Effector memory CD8-positive, alpha-beta T cell (primary cell): Measurements from ENCODE around the gene SGF29.
"Not testable (repeated sequence)": the region's sequence is repeated elsewhere in the genome, so short reads cannot be mapped to it uniquely, and the experiment has no call there.

Experiments
- ATAC-seq: fragments of 150-1000 bp; cut with Tn5 transposase; replicated peaks from 2 replicates; pipeline ENCODE4 v1.10.0; 2021; ENCODE audit warnings: mild to moderate bottlenecking, moderate library complexity
- DNase-seq, 3 experiments: peaks; one replicate each; pipeline ENCODE4 v3.0.0; 2021
- H3K27ac Mint-ChIP-seq, 2 donors: one replicate each; pipeline ENCODE4 v1.8.0; 2022; ENCODE audit warnings: mild to moderate bottlenecking in 2 of 2, mixed read lengths in 2 of 2, moderate library complexity in 2 of 2
- H3K27me3 Mint-ChIP-seq, 2 donors: one replicate each; pipeline ENCODE4 v1.8.0; 2022; ENCODE audit warnings: mixed read lengths in 2 of 2
- H3K36me3 Mint-ChIP-seq: one replicate; pipeline ENCODE4 v1.8.0; 2022; ENCODE audit warnings: mild to moderate bottlenecking, moderate library complexity, mixed read lengths; ENCODE audit not compliant: insufficient read depth
- H3K4me1 Mint-ChIP-seq, 2 donors: one replicate each; pipeline ENCODE4 v1.8.0; 2022; ENCODE audit warnings: low read depth in 2 of 2, mixed read lengths in 2 of 2
- H3K4me3 Mint-ChIP-seq, 2 donors: one replicate each; pipeline ENCODE4 v1.8.0; 2022; ENCODE audit warnings: mild to moderate bottlenecking in 2 of 2, mixed read lengths in 2 of 2, moderate library complexity in 2 of 2
- H3K9me3 Mint-ChIP-seq, 2 donors: one replicate each; pipeline ENCODE4 v1.8.0; 2022; ENCODE audit warnings: mixed read lengths in 2 of 2

Gene SGF29

DNA sequence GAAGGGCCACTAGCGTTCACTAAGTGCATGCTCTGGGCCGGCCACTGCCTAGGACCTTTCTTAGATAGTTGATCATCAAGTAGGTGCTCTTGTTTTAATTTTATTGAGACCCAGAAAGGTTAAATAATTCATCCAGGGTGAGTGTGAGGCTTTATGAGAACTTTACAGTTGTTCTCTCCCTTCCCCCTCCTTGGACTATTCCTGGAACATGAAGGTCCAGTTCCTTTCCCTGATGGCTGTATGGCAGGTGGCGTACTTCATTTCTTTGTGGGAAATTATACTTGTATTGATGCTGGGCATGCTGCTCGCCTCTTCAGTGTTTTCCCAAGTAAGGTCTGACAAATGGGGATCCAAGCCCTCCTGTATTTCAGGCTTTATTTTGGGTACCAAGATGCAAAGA lies 8.5 kb downstream of the SGF29 start:
- Mint-ChIP-seq H3K27ac (peak overlapping the region; percentile 36 to 52), H3K27me3 (no peaks in the 10 kb centered on the region), H3K4me3 (no peak overlapping the region), H3K36me3 (peaks cover 27% of the 10 kb centered on the region), H3K4me1 (peaks cover 18 to 20% of the 10 kb centered on the region in 2 donors), H3K9me3 (peaks cover 0 to 1% of the 10 kb centered on the region in 2 donors)
- no peak for DNase-seq
- ATAC-seq, result no peak

DNA sequence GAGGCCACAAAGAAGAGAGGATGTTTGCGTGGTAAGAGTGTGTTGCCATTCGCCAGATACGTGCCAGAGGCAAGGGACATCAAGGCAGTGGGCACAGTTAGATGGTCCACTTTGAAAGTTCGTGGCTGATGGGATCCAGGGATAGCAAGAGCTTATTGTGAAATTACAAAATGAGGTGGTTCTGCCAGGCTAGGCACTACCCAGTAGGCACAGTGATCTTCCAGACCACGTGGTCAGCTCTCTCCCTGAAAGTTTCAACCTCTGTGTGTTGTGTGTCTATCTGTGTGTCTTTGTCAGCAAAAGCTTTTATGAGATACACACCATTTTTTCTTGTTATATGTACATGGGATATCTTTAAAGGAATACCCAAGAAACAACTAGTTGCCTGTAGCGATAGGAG lies 9.5 kb downstream of the SGF29 start:
- peaks cover 20 to 26% of the 10 kb centered on the region in 2 donors for H3K4me1 Mint-ChIP-seq
- H3K9me3 Mint-ChIP-seq, result peaks cover 2 to 7% of the 10 kb centered on the region in 2 donors
- no peak for ATAC-seq
- peak overlapping the region; percentile 36 to 52 for H3K27ac Mint-ChIP-seq
- DNase-seq, result no peak
- H3K36me3 Mint-ChIP-seq, result peaks cover 16% of the 10 kb centered on the region
- H3K4me3 Mint-ChIP-seq, result no peak overlapping the region
- H3K27me3 Mint-ChIP-seq, result no peaks in the 10 kb centered on the region

DNA sequence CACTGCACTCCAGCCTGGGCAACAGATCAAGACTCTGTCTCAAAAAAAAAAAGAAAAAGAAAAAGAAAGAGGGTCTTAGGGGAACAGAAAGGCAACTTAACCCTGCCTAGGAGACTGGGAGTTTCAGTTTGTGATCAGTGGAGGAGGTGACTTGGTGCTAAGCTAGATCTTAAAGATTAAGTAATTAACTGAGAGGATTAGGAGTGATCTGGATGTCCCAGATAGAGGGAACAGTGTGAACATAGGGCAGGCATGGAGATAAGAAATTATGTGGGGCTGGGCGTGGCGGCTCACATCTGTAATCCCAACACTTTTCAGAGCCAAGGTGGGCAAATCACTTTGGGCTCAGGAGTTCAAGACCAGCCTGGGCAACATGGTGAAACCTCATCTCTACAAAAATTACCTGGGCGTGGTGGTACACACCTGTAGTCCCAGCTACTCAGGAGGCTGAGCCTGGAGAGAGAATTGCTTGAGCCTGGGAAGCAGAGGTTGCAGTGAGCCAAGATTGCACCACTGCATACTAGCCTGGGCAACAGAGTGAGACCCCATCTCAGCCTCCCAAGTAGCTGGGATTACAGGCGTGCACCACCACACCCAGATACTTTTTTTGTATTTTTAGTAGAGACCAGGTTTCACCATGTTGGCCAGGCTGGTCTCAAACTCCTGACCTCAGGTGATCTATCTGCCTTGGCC lies 12.7 kb downstream of the SGF29 start:
- not testable (repeated sequence) for ATAC-seq, H3K9me3 Mint-ChIP-seq, DNase-seq, H3K36me3 Mint-ChIP-seq, H3K27me3 Mint-ChIP-seq, H3K4me3 Mint-ChIP-seq
- Mint-ChIP-seq H3K27ac (peak overlapping the region in 1 of 2 donors; percentile 49), H3K4me1 (peaks cover 23 to 31% of the 10 kb centered on the region in 2 donors)

DNA sequence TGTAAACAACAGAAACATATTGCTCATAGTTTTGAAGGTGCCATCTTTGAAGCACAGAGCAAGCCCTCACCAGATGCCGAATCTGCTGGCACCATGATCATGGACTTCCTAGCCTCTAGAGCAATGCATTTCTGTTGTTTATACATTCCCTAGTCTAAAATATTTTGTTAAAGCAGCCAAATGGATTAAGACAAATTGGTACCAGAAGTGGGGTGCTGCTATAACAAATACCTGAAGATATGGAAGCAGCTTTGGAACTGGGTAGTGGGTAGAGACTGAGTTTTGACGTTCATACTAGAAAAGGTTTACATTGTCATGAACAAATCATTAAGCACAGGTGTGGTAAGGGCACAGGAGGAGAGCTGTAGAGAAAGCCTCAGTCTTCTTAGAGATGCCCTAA lies 13.6 kb downstream of the SGF29 start:
- DNase-seq, result no peak
- peaks cover 5% of the 10 kb centered on the region for H3K36me3 Mint-ChIP-seq
- no peak overlapping the region for H3K27ac Mint-ChIP-seq
- ATAC-seq, result no peak
- no peaks in the 10 kb centered on the region for H3K27me3 Mint-ChIP-seq
- no peak overlapping the region for H3K4me3 Mint-ChIP-seq
- H3K4me1 Mint-ChIP-seq, result peaks cover 24 to 34% of the 10 kb centered on the region in 2 donors
- H3K9me3 Mint-ChIP-seq, result peaks cover 2 to 7% of the 10 kb centered on the region in 2 donors

DNA sequence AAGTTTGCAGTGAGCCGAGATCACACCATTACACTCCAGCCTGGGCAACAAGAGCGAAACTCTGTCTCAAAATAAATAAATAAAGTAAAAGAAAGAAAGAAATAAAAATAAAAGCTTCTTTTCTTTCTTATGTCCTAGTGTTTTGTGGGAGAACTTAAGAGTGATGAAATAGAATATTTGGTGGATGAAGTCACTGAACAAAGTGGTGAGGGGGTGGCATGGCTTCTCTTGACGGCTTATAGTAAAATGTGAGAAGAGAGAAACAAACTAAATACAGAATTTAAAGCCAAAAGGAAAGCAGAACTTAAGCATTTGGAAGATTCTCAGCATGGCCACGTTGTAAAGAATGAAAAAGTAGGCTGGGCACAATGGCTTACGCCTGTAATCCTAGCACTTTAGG lies 15.3 kb downstream of the SGF29 start:
- Mint-ChIP-seq H3K4me1 (peaks cover 31 to 43% of the 10 kb centered on the region in 2 donors), H3K4me3 (no peak overlapping the region), H3K27ac (peak overlapping the region in 1 of 2 donors; percentile 83), H3K9me3 (peaks cover 2 to 7% of the 10 kb centered on the region in 2 donors), H3K27me3 (no peaks in the 10 kb centered on the region), H3K36me3 (peaks cover 2% of the 10 kb centered on the region)
- ATAC-seq, result no peak
- no peak for DNase-seq

DNA sequence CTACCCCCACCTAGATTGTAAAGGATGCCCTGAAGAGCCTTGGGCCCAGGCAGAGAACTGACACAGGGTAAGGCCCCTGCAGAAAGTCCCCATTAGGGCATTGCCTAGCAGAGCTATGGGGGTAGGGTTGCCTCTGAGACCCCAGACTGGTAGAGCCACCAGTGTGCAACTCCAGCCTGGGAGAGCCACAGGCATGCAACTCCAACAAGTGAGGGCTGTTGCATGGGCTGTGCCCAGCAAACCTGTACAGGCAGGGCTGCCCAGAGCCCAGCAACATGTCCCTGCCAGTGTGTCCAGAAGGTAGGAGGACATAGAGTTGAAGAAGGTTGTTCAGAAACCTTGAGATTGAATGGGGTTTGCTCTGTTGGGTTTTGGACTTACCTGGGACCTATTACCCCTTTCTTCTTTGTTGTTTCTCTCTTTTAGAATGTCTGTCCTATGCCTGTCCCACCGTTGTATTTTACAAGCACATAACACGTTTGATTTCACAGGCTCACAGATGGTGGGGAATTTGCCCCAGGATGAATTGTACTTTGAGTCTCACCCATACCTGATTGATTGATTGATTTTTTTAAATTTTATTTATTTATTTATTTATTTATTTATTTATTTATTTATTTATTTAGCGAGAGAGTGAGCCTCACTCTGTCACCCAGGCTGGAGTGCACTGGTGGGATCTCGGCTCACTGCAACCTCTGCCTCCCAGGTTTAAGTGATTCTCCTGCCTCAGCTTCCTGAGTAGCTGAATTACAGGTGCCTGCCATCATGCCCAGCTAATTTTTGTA lies 16.4 kb downstream of the SGF29 start:
- H3K36me3 Mint-ChIP-seq, result peaks cover 2% of the 10 kb centered on the region
- no peak for ATAC-seq
- peaks cover 35 to 44% of the 10 kb centered on the region in 2 donors for H3K4me1 Mint-ChIP-seq
- DNase-seq, result no peak
- no peak overlapping the region for H3K4me3 Mint-ChIP-seq
- peaks cover 2 to 7% of the 10 kb centered on the region in 2 donors for H3K9me3 Mint-ChIP-seq
- no peaks in the 10 kb centered on the region for H3K27me3 Mint-ChIP-seq
- peak overlapping the region in 1 of 2 donors; percentile 56 for H3K27ac Mint-ChIP-seq

DNA sequence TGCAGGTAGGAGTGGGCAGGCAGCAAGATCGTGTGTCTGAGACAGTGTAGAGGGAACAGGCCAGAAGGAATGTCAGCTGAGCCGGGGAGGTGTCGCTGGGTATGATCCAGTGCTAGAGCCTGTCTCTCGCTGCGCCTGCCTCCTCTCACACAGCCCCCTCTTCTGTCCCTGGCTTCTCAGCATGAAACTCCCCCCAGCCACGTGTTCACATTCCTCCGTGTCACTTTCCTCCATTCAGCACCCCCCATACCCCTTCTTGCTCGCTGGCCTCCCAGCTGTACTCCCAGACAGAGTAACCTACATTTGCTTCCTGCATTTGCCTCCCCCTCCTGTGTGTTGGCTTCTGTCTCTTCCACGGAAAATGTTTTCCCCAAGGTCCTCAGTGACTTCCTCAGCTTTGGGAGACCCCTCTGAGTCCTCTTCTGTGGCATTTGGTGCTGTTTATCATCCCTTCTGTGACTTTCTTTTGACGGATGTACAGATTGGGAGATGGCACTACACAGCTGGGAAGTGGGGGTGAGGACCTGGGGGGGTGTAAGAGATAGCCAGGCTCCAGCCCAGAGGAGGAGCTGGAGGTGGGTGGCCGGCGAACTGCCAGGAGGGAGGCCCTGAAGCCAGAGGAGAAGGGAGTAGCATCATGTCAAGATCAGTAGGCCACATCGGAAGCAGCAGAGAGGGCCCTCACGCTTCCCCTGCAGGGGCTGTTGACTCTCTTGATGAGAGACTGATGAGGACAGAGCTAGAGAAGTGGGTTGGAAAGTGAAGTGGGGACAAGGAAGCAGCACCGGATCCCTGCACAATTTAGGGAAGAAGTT lies 19.2 kb downstream of the SGF29 start:
- Mint-ChIP-seq H3K36me3 (peaks cover 9% of the 10 kb centered on the region), H3K27ac (peak overlapping the region; percentile 53 to 67), H3K4me3 (no peak overlapping the region), H3K4me1 (peaks cover 30 to 39% of the 10 kb centered on the region in 2 donors), H3K9me3 (no peaks in the 10 kb centered on the region), H3K27me3 (no peaks in the 10 kb centered on the region)
- DNase-seq (no peak), ATAC-seq (no peak)

DNA sequence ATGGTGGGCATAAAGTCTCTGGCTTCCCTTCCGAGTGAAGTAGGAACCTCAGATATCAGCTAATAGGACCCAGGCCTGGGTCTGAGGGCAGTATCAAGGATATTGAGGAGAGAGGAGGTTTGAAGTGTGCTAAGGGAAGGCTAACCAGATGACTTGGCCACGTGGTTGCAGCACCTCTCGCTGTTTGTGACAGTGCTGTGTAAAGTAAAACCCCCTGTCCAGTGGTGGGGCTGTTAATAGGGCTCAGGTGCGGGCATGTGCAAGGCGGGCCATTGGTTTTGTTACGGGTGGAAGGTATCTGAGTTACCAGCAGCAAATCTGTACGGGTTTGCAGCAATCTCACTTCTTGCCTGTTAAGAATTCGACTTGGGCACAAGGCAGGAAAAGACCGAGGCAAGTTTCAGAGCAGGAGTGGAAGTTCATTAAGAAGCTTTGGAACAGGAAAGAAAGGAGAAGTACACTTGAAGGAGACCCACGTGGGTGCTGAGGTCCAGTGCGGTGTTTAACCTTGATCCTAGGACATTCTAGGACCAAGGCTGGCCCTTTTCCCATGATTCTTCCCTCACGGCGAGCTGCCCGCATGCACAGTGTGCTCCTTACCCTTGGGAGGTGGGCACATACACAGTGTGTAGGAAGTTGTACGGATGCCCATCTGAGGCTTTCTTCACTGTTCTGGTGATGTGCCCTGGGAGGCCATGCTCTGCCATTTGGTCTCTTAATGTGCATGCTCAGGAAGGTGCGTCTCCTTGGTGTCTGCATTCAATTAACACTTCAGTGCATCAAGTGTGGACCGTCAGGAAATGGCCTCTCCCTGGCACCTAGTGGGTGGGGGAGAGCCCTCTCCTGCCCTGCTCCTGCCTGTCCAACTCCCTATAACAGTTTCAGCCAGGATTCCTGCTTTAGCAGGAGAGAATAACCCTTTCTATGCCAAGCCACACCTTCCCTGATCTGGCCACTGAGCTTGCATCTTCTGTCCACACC lies 20.3 kb downstream of the SGF29 start:
- no peaks in the 10 kb centered on the region for H3K9me3 Mint-ChIP-seq
- peak overlapping the region; percentile 67 to 70 for H3K27ac Mint-ChIP-seq
- peaks cover 29 to 41% of the 10 kb centered on the region in 2 donors for H3K4me1 Mint-ChIP-seq
- no peak overlapping the region for H3K4me3 Mint-ChIP-seq
- H3K36me3 Mint-ChIP-seq, result peaks cover 7% of the 10 kb centered on the region
- no peaks in the 10 kb centered on the region for H3K27me3 Mint-ChIP-seq
- DNase-seq (no peak), ATAC-seq (no peak)

DNA sequence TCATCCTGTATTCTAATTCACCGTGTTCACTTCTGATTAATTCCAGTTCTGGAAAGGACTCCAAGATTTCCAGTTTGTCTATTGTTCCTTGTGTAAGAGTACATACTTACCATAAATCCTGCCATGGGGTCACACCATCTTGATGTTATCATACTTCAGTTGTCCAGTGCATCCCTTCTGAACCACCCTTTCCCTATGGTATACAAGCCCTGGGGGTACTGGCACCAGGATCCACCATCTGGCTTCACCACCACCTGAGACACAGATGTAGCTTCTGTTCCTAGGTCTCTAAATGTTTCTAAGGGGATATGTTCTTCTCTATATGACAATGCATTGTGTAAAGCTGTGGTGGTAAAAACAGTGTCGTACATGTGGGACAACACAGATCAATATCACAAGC lies 21.2 kb downstream of the SGF29 start:
- H3K27me3 Mint-ChIP-seq, result no peaks in the 10 kb centered on the region
- DNase-seq, result no peak
- no peak overlapping the region for H3K4me3 Mint-ChIP-seq
- peaks cover 10% of the 10 kb centered on the region for H3K36me3 Mint-ChIP-seq
- no peak for ATAC-seq
- no peaks in the 10 kb centered on the region for H3K9me3 Mint-ChIP-seq
- peak overlapping the region; percentile 67 to 70 for H3K27ac Mint-ChIP-seq
- H3K4me1 Mint-ChIP-seq, result peaks cover 24 to 35% of the 10 kb centered on the region in 2 donors

DNA sequence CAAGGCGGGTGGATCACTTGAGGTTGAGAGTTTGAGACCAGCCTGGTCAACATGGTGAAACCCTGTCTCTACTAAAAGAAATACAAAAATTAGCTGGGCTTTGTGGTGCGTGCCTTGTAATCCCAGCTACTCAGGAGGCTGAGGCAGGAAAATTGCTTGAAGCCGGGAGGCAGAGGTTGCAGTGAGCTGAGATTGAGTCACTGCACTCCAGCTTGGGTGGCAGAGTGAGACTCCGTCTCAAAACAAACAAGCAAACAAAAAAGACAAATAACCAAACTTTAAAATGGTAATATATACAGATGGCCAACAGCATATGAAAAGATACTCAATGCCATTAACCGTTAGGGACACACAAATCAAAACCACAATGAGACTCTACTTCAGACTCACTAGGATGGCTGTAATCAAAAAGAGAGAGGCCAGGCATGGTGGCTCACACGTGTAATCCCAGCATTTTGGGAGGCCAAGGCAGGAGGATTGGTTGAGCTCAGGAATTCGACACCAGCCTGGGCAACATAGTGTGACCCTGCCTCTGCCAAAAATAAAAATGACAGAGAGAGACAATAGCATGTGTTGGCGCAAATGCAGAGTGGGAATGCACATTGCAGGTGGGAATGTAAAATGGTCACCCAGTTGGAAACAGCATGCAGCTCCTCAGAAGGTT lies 21.9 kb downstream of the SGF29 start:
- DNase-seq (no peak), ATAC-seq (no peak)
- H3K27ac Mint-ChIP-seq, result peak overlapping the region; percentile 67 to 70
- peaks cover 23 to 35% of the 10 kb centered on the region in 2 donors for H3K4me1 Mint-ChIP-seq
- no peaks in the 10 kb centered on the region for H3K27me3 Mint-ChIP-seq
- no peak overlapping the region for H3K4me3 Mint-ChIP-seq
- H3K9me3 Mint-ChIP-seq, result no peaks in the 10 kb centered on the region
- peaks cover 11% of the 10 kb centered on the region for H3K36me3 Mint-ChIP-seq

DNA sequence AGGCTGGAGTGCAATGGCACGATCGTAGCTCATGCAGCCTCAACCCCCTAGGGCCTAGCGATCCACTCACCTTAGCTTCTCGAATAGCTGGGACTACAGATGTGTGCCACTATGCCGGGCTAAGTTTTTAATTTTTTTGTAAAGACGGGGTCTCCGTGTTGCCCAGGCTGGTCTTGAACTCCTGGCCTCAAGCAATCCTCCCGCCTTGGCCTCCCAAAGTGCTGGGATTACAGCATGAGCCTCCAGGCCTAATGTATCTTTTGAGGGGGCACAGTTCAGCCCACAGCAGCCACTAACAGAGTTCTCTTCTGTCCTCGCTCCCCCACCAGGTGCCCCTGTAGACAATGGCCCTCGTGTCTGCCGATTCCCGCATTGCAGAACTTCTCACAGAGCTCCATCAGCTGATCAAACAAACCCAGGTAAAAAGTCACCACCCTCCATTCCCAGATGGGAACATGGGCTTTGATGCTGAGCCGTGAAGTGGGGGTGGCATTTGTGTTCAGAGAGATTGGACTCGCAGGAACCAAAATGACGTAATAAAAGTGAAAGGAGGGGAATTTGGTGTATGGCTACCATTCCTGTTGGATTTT lies 27.1 kb downstream of the SGF29 start:
- ATAC-seq, result no peak
- peaks cover 3 to 8% of the 10 kb centered on the region in 2 donors for H3K4me1 Mint-ChIP-seq
- H3K27ac Mint-ChIP-seq, result no peak overlapping the region
- H3K9me3 Mint-ChIP-seq, result no peaks in the 10 kb centered on the region
- no peaks in the 10 kb centered on the region for H3K27me3 Mint-ChIP-seq
- H3K36me3 Mint-ChIP-seq, result peaks cover 49% of the 10 kb centered on the region
- DNase-seq, result no peak
- H3K4me3 Mint-ChIP-seq, result no peak overlapping the region

DNA sequence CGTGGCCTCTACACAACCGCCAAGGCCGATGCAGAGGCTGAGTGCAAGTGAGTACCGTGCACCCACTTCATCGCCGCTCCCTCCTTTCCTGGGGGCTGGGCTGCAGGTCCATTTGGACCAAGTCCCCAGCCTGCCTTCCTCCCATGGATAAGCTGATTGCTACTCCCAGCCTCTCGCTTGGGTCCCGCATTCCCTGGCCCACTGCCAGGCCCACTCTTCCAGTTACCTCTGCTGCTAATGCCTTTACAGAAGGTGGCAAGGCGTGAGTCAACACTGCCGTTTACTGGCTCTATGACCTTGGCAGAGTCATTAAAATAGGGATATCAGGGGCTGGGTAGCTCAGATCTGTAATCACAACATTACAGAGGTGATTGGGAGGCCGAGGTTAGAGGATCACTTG lies 32.0 kb downstream of the SGF29 start:
- Mint-ChIP-seq H3K4me1 (peaks cover 0 to 3% of the 10 kb centered on the region in 2 donors), H3K27me3 (no peaks in the 10 kb centered on the region), H3K4me3 (no peak overlapping the region), H3K27ac (no peak overlapping the region), H3K36me3 (peaks cover 69% of the 10 kb centered on the region), H3K9me3 (no peaks in the 10 kb centered on the region)
- ATAC-seq (no peak), DNase-seq (no peak)
